Caco-2 (cell line): Measurements from ENCODE around the gene TNFSF13. TPM values are rescaled to one million over a fixed set of nuclear protein-coding genes. Genes with fewer than 3 reads are reported as not detected.

Source experiments
- BruUV-seq: library from RNA; stranded (reverse); fragments of 400-500 nt; replicated peaks from 2 replicates; lab custom pipeline; 2021; lab: Mats Ljungman, UMichigan
- CTCF ChIA-PET: fragments of 300-600 bp; sonication (Branson Sonifier 250); formaldehyde crosslinking; loops from one replicate; lab custom pipeline; 2022; ENCODE audit warnings: antibody characterized with exemption; lab: Charles Lee
- POLR2A ChIA-PET: fragments of 300-600 bp; sonication (Branson Sonifier 250); formaldehyde crosslinking; loops from one replicate; lab custom pipeline; 2022; ENCODE audit warnings: antibody characterized with exemption; lab: Charles Lee
- DNase-seq, 2 experiments: peaks; one replicate each; pipeline versions ENCODE4 v3.0.0 to v3.0.0-alpha.2; 2020 to 2022
- H3K27me3 ChIP-seq: replicated peaks from 2 replicates; pipeline ENCODE4 v1.6.0; 2011; ENCODE audit warnings: low read length; ENCODE audit not compliant: control insufficient read depth, insufficient read depth
- H3K36me3 ChIP-seq: 2 replicates; pipeline ENCODE4 v1.5.1; 2011; ENCODE audit warnings: low read length; ENCODE audit not compliant: control insufficient read depth, insufficient read depth
- H3K4me1 ChIP-seq: fragments of 250-450 bp; sonication (Bioruptor Pico); 2 replicates; pipeline ENCODE4 v1.5.1; 2020; ENCODE audit warnings: mild to moderate bottlenecking
- H3K4me3 ChIP-seq: 2 replicates; pipeline ENCODE4 v1.5.1; 2011; ENCODE audit warnings: low read depth, mild to moderate bottlenecking, control low read depth, low read length
- H3K9me3 ChIP-seq: fragments of 250-450 bp; sonication (Bioruptor Pico); 2 replicates; pipeline ENCODE4 v1.5.1; 2020; ENCODE audit warnings: mild to moderate bottlenecking, moderate library complexity
- H3K27ac Mint-ChIP-seq: one replicate; pipeline ENCODE4 v1.8.0; 2022; ENCODE audit warnings: mixed read lengths; ENCODE audit not compliant: unreplicated experiment
- H3K27me3 Mint-ChIP-seq: one replicate; pipeline ENCODE4 v1.8.0; 2022; ENCODE audit warnings: mixed read lengths; ENCODE audit not compliant: insufficient read depth, unreplicated experiment
- H3K36me3 Mint-ChIP-seq: one replicate; pipeline ENCODE4 v1.8.0; 2022; ENCODE audit warnings: mild to moderate bottlenecking, mixed read lengths; ENCODE audit not compliant: insufficient read depth, unreplicated experiment
- H3K4me1 Mint-ChIP-seq: one replicate; pipeline ENCODE4 v1.8.0; 2022; ENCODE audit warnings: low read depth, mixed read lengths; ENCODE audit not compliant: unreplicated experiment
- H3K4me3 Mint-ChIP-seq: one replicate; pipeline ENCODE4 v1.8.0; 2022; ENCODE audit warnings: mild to moderate bottlenecking, moderate library complexity, mixed read lengths; ENCODE audit not compliant: unreplicated experiment
- H3K9me3 Mint-ChIP-seq: one replicate; pipeline ENCODE4 v1.8.0; 2022; ENCODE audit warnings: mixed read lengths; ENCODE audit not compliant: unreplicated experiment
- intact Hi-C: fragments of 100-400 bp; cut with micrococcal nuclease; formaldehyde crosslinking; loops from one replicate; pipeline ENCODE4 v1.10.0; 2022; ENCODE audit not compliant: unreplicated experiment
- total RNA-seq: library from RNA; stranded (reverse); gene quantifications from 2 replicates; pipeline ENCODE4 v1.2.3, GENCODE V29; 2022
- TF ChIP-seq, protein P1 (sequence below), 2 experiments: fragments of 200-600 bp in 1 of 2; IDR thresholded peaks; 1 replicate in 1 of 2; 2 replicates in 1 of 2; pipeline versions ENCODE4 v1.5.1 to v1.8.0; 2011 to 2022; ENCODE audit warnings: antibody characterized with exemption in 1 of 2, control low read depth in 1 of 2, inconsistent platforms in 1 of 2, low read depth in 1 of 2, low read length in 1 of 2, mild to moderate bottlenecking in 1 of 2, moderate library complexity in 1 of 2; ENCODE audit not compliant: insufficient read depth in 1 of 2, severe bottlenecking in 1 of 2, unreplicated experiment in 1 of 2

The TNFSF13 gene
- total RNA-seq, 1 experiment from 2014 or later = 0.20 TPM

DNA sequence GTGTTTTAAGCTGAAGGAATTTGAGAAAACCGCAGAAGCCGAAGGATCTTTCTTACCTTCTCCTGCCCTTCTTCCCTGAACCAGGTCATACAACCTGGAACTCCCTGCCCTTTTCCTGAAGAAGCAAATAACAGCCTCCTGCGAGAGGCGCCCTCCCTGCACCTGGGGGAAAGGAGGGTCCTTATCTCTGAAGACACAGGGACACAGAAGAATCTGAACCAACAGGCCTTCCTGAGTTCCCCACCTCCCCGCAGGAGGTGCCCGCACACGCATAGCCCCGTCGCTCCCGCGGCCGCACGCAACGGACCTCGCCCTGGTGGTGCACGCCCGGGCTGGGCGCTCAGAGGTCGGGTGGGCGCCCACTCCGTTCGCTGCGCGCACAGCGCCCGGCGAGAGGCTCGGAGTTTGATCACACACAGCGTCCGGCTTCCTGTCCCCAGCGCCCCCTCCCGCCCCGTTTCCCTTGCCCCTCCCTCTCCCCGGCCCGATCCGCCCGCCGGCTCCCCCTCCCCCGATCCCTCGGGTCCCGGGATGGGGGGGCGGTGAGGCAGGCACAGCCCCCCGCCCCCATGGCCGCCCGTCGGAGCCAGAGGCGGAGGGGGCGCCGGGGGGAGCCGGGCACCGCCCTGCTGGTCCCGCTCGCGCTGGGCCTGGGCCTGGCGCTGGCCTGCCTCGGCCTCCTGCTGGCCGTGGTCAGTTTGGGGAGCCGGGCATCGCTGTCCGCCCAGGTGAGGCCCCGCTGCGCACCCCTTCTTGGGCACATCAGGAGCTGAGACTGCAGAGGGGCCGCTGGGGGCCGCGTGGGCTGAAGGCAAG, 9.8 kb upstream of the TNFSF13 start, which contains the start of gene TNFSF12:
TNFSF12 (plus strand) TSS at position 474 of the 816 bp plus-strand sequence; CDS start at position 570, 96 bp downstream.
- Mint-ChIP-seq H3K36me3 (peaks cover 5% of the 10 kb centered on the region), H3K4me3 (no peak within 1 kb of the TSS), H3K4me1 (peaks cover 10% of the 10 kb centered on the region), H3K9me3 (no peaks in the 10 kb centered on the region), H3K27me3 (no peaks in the 10 kb centered on the region), H3K27ac (no peak within 1 kb of the TSS)
- no peaks in the 10 kb centered on the region for H3K27me3 ChIP-seq
- POLR2A ChIA-PET = interaction anchor here (0.6 kb wide), 1 partner anchor 13 kb away, joined by 3 read pairs; no protein-coding TSS in a partner anchor
- TF ChIP-seq, protein P1, sequence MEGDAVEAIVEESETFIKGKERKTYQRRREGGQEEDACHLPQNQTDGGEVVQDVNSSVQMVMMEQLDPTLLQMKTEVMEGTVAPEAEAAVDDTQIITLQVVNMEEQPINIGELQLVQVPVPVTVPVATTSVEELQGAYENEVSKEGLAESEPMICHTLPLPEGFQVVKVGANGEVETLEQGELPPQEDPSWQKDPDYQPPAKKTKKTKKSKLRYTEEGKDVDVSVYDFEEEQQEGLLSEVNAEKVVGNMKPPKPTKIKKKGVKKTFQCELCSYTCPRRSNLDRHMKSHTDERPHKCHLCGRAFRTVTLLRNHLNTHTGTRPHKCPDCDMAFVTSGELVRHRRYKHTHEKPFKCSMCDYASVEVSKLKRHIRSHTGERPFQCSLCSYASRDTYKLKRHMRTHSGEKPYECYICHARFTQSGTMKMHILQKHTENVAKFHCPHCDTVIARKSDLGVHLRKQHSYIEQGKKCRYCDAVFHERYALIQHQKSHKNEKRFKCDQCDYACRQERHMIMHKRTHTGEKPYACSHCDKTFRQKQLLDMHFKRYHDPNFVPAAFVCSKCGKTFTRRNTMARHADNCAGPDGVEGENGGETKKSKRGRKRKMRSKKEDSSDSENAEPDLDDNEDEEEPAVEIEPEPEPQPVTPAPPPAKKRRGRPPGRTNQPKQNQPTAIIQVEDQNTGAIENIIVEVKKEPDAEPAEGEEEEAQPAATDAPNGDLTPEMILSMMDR (IDR thresholded peaks at IDR 0.05; ENCODE audit: insufficient read depth in 1 of 2, low read depth in 1 of 2, low read length in 1 of 2, severe bottlenecking in 1 of 2, unreplicated experiment in 1 of 2) = no peak
- no peak for DNase-seq
- H3K9me3 ChIP-seq = no peaks in the 10 kb centered on the region
- peaks cover 4% of the 10 kb centered on the region; the same call in 1 of the 2 replicates for H3K4me1 ChIP-seq
- H3K4me3 ChIP-seq = no peak within 1 kb of the TSS
- H3K36me3 ChIP-seq = no peaks in the 10 kb centered on the region
- BruUV-seq = no TSS peak
- intact Hi-C loops = no loop called here
- CTCF ChIA-PET = no interaction called here

DNA sequence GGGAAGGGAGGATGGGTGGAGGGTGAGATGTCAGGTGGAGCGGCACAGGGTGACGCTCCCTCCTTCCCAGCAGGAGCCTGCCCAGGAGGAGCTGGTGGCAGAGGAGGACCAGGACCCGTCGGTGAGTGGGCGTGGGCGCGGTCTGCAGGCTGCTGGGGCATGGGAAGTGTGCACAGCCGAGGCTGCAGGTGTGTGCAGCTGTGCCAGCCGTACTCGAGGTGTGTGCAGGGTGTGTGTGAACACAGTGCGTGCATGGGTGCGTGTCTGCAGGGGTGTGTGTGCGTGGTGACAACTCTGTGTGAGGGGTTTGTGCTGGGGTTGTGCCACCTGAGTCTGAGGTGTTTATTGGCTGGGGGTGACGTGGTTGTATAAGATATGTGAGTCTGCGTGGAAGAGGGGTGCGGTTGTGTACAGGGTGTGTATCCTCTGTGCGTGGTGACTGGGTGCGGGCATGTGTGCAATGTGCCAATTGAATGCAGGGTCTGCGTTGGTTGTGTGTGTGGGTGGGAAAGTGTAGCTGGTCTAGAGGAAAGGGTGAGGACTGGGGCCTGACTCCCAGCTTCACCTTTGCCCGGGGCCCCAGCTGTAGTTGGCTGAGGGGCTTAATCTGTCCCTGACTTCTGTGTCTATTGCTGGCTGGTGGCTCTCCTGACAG, 9.0 kb upstream of the TNFSF13 start:
- BruUV-seq = no TSS peak
- intact Hi-C loops = no loop called here
- POLR2A ChIA-PET = no interaction called here
- no peaks in the 10 kb centered on the region for H3K27me3 ChIP-seq
- H3K4me1 ChIP-seq = peaks cover 4% of the 10 kb centered on the region; the same call in 1 of the 2 replicates
- CTCF ChIA-PET = no interaction called here
- TF ChIP-seq, protein P1 (IDR thresholded peaks at IDR 0.05; ENCODE audit: insufficient read depth in 1 of 2, low read depth in 1 of 2, low read length in 1 of 2, severe bottlenecking in 1 of 2, unreplicated experiment in 1 of 2) = no peak
- peaks cover 5% of the 10 kb centered on the region for H3K36me3 Mint-ChIP-seq
- H3K27me3 Mint-ChIP-seq = no peaks in the 10 kb centered on the region
- no peak for DNase-seq
- H3K4me3 Mint-ChIP-seq = no peak overlapping the region
- H3K9me3 Mint-ChIP-seq = no peaks in the 10 kb centered on the region
- H3K27ac Mint-ChIP-seq = no peak overlapping the region
- H3K4me3 ChIP-seq = no peak overlapping the region
- H3K9me3 ChIP-seq = no peaks in the 10 kb centered on the region
- H3K36me3 ChIP-seq = no peaks in the 10 kb centered on the region
- peaks cover 10% of the 10 kb centered on the region for H3K4me1 Mint-ChIP-seq

DNA sequence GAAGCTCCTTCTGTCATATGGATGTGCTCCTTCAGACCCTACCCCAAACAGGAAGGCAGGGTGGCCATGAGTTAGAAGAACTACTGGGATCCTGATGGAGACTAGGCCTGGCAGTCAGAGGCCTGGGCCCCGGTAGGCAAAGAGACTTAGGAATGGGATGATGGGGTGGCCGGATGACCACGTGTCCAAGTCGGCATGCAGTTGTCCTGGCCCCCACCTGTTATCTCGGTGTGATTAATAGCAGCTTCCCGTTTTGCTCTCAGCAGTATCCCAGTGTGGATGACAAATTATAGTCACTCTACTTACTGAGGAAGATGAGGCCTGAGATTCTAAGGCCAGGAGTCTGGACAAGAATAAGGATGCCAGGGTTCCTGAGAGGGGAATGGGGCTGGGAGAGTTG, 8.2 kb upstream of the TNFSF13 start:
- Mint-ChIP-seq H3K4me3 (no peak overlapping the region), H3K4me1 (peaks cover 13% of the 10 kb centered on the region), H3K9me3 (no peaks in the 10 kb centered on the region), H3K27ac (no peak overlapping the region), H3K36me3 (peaks cover 9% of the 10 kb centered on the region), H3K27me3 (no peaks in the 10 kb centered on the region)
- H3K36me3 ChIP-seq = no peaks in the 10 kb centered on the region
- POLR2A ChIA-PET = no interaction called here
- no TSS peak for BruUV-seq
- no peak for DNase-seq
- H3K9me3 ChIP-seq = no peaks in the 10 kb centered on the region
- CTCF ChIA-PET = no interaction called here
- intact Hi-C loops = no loop called here
- TF ChIP-seq, protein P1 (IDR thresholded peaks at IDR 0.05; ENCODE audit: insufficient read depth in 1 of 2, low read depth in 1 of 2, low read length in 1 of 2, severe bottlenecking in 1 of 2, unreplicated experiment in 1 of 2) = no peak
- peaks cover 4% of the 10 kb centered on the region; the same call in 1 of the 2 replicates for H3K4me1 ChIP-seq
- no peak overlapping the region for H3K4me3 ChIP-seq
- no peaks in the 10 kb centered on the region for H3K27me3 ChIP-seq
